GM20431 (cell line): ENCODE measurements around the gene SRCAP.

Experiments used
- in situ Hi-C: fragments of 300-500 bp; cut with MseI, MboI; formaldehyde crosslinking; loops from one replicate; pipeline ENCODE4 v1.15.0; 2020; ENCODE audit warnings: low sequenced_read_pairs; ENCODE audit not compliant: unreplicated experiment

Gene SRCAP

DNA sequence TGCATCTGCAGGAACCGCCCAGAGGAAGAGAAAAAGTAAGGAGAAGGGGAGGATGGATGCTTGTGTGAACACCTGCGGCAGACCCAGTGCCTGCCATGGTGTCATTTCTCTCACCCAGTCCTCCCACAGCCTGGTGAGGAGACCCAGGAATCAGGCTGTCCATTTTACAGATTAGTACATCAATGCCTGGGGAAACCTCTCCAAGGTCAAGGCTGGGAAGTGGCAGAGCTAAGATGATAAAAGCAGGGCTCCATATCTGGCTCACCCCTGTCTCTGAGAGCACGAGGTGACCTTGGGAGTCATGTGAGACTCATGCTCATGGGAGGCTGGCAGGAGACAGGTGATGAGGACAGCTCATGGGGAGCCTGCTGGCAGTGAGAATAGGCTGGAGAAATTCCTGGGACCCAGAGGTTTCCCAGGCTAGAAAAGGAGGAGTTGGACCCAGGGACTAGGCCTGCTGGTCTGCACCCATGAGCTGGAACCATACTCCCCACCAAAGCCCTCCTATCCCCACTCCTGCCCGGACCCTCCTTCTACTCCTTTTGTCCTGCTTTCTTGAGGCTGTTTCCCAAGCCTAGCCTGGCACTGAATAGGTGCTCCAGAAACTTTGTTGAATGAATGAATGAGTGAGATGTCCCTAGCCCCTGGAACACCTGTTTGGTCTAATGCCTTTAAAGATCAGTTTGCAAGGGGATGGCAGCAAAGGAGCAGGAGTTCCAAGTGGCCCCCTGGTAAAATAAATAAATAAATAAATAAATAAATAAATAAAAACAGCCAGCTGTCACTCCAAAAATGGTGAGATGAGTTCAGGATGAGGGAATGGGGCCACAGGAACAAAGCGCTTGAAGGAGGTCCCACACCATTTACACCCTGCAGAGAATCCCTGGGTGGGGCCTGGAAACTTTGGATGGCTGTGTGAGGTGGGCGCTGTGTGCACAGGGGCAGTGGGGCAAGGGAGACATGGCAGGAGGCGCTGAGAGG is 86.4 kb downstream of the SRCAP start:
- in situ Hi-C loops, result no loop called here

DNA sequence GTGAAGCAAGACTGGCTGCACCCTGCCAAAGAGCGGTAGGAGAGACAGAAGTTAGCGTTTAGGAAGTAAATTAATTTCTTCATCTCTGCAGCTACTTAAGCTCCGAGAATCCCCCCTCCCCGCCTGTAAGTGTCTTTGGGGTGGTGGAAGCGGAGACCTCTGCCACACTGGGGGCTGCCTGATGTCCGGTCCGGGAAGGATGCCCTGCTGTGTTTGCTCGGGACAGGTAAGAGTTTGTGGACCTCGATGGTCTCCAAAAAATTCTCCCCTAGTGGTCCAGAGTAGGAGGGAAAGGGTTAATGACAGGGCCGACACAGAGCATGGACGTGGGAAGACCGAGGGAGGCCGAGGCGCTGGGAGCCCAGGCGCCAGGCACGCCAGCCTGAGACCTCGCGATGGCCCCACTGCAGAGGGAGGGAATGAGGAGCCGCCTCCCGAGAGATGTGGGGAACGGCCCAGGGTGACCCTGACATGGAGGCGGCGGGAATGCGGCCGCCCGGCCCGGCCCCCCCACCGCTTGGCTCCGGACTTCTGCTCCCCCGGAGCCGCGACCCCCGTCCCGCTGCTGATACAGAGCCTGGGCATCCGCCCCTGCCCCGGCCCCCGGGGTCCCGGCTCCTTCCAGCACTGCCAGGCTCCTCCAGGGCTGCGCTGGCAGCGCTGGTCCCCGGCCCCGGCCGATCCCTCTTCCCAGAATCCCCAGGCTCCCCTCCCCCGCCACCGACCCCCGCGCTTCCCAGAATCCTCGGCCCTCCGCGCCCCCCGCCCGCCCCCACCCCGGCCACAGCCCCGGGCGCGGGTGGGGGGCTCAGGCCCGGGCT is 87.4 kb downstream of the SRCAP start:
- in situ Hi-C loops, result no loop called here

DNA sequence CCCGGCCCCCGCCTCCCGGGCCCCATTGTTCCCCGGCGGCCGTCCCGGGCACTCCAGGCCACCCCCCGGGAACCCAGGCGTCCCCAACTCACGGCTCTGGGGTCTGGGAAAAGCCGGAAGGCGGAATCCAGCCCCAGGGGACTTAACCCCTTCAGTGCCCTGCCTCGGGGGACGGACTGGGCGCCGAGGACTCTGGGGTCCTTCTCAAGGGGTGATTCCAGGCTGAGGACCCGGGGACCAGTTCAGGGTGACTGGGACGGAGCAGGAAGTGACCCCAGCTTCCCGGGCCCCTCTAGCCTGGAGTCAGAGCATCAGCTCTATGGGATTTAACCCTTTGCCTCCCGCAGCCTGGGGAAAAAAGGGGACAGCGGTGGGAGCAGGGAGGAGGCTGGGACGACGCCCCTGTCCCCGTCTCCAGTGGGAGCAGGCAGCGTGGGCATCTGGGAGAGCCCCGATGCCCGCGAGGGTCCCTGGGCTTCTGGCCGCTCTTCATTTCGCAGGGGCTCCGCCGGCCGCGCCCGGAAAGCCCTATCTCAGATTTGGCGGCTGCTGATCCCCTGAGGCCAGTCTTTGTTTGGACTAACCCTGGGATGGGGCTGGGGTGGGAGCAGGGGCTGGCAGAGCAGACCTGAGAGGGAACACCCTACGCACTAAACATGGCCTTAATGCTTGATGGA is 88.1 kb downstream of the SRCAP start, which contains the start of gene ZNF629:
Gene ZNF629, minus strand, starts transcription at position 270 of the 677 bp plus-strand sequence. CDS start 2,723 bp downstream, outside the sequence.
- in situ Hi-C loops, result no loop called here

DNA sequence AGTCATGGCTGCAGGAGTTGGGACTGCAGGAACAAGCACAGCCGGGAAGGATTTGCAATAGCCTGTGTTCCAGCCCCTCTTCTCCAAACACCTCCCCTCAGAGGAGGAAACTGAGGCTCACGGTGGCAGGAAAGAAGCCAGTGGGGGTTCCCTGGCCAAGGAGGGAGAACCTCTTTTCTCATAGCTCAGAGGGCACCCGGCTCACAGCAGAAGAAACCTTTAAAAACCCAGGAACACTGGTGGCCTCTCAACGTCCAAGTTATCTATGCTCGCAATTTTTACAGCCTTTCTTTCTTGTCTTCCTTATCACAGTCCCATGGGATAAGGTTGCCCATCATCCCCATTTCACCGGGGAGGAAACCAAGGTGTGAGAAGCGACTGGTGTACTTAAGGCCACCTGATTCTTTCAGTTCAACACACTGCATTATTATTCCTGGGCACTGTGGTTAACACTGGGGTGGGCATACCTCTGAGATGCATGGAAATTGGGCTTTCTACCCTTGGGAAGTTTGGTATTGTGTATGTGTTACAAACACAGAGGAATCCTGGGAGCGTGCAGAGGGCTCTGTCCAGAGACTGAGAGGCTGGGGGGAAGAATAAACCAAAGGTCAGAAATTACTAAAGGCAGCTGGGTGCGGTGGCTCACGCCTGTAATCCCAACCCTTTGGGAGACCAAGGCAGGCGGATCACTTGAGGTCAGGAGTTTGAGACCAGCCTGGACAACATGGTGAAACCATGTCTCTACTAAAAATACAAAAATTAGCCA is 88.8 kb downstream of the SRCAP start:
- in situ Hi-C loops, result no loop called here
